GM12873 (cell line): ENCODE results near the gene DEFB124.

Experiments
- TF ChIP-seq, protein P1 (sequence below): IDR thresholded peaks from 2 replicates; pipeline ENCODE4 v1.5.1; 2012; ENCODE audit warnings: low read depth, mild to moderate bottlenecking, moderate library complexity, low read length, control low read depth; ENCODE audit not compliant: insufficient read depth; ENCODE audit errors: missing control alignments

DEFB124 gene

DNA sequence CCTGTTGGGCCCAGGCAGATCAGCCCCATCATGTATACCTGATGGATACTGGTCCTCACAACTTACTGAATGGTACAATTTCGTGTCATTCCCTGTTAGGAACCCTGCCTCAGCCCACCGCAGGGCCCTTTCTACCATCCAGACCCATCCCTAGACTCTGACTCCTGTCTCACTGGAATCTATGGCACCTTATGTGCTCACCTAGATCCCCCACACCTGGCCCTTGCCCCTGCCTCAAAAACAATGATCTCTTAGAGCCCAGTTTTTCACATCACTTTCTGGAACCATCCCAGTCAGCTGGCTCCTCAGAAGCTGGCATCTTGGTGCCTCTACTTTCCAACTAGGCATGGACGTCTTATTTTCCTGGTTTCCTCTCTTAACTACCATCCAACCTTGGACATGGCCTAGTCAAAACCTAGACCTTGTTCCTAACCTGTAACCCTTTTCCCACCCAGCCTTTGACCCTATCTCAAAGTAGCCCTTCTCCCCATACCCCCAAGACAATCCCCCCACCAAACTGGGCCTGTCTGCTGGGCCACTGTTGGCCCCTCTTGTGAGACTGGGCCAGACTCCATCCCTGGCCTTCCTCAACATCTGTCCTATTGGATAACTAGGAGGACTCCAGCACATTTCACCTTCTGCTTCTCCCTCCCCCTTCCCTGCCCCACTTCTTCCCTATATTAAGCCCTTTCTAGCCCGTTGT lies 40.3 kb upstream of the DEFB124 start:
- TF ChIP-seq, protein P1, sequence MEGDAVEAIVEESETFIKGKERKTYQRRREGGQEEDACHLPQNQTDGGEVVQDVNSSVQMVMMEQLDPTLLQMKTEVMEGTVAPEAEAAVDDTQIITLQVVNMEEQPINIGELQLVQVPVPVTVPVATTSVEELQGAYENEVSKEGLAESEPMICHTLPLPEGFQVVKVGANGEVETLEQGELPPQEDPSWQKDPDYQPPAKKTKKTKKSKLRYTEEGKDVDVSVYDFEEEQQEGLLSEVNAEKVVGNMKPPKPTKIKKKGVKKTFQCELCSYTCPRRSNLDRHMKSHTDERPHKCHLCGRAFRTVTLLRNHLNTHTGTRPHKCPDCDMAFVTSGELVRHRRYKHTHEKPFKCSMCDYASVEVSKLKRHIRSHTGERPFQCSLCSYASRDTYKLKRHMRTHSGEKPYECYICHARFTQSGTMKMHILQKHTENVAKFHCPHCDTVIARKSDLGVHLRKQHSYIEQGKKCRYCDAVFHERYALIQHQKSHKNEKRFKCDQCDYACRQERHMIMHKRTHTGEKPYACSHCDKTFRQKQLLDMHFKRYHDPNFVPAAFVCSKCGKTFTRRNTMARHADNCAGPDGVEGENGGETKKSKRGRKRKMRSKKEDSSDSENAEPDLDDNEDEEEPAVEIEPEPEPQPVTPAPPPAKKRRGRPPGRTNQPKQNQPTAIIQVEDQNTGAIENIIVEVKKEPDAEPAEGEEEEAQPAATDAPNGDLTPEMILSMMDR: no peak

DNA sequence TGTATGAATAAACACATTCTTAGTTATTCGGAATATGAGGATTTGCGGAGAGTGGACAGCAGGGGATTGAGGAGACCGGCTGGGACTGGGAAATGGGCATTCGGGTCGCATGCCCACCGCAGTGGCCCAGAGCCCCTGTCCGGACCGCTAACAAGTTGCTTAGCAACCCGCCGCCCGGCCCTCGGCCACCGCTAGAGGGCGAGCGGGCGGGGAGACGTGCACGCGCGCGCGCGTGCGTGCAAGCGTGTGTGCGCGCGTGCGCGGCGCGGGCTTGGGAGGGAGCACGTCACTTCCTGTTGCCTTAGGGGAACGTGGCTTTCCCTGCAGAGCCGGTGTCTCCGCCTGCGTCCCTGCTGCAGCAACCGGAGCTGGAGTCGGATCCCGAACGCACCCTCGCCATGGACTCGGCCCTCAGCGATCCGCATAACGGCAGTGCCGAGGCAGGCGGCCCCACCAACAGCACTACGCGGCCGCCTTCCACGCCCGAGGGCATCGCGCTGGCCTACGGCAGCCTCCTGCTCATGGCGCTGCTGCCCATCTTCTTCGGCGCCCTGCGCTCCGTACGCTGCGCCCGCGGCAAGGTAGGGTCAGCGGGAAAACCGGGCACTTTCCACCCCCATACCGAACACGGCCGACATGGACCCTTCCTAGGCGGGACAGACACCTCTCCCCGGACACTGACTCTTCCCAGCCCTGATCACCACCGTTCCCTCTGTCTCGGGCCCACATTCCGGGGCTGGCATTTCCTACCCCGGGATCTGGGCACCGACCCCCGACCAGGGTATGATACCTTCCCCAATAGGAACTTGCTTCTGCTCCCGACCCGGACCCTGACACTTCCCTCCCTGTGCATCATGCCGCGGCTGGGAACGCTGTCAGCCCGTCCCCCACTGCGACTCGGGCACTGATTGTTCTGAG lies 39.5 kb upstream of the DEFB124 start, which contains the start of gene HM13:
Gene HM13 (plus strand): TSS at position 289 of the 918 bp plus-strand sequence. CDS start 110 bp downstream, at position 399.
- TF ChIP-seq, protein P1: peak; percentile 93

DNA sequence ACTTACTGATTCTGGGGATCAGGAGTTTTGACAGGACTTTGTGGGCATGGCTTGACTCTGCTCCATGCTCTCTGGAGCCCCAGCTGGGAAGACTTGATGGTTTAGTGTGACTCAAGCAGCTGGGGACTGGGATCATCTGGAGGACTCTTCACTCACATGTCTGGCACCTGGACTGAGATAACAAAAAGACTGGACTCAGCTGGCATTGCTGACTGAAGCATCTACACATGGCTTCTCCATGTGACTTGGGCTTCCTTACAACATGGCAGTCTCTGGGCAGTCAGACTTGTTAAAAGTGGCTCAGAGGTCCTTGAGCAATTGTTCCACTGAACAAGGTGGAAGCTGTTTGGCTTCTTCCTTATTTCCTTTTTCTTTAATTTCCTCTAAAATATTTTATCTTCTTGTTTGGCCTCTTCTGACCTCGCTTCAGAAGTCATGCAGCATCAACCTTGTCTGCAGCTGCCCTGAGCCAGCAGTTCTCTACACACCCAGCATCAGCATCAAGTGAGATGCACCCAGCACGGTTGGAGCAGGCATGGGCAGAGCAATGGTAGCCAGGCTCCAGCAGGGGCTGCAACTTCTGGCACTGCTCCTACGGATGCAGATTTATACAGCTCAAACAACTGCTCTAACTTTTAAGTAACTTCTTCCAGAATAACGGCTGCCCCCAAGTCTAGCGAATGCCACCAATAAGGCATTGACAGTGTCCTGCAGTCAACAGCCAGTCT lies 33.8 kb upstream of the DEFB124 start:
- TF ChIP-seq, protein P1: no peak

DNA sequence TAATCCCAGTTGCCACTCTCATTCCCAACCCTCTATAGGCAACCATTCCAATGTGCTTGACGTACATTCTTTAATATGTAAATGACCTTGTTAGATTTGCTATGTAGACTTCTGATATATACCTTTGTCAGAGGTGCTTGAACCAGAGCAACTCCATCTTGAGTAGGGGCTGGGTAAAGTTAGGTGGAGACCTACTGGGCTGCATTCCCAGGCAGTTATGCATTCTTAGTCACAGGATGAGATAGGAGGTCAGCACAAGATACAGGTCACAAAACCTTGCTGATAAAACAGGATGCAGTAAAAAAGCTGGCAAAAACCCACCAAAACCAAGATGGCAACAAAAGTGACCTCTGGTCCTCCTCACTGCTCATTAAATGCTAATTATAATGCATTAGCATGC lies 31.0 kb upstream of the DEFB124 start:
- TF ChIP-seq, protein P1: no peak

DNA sequence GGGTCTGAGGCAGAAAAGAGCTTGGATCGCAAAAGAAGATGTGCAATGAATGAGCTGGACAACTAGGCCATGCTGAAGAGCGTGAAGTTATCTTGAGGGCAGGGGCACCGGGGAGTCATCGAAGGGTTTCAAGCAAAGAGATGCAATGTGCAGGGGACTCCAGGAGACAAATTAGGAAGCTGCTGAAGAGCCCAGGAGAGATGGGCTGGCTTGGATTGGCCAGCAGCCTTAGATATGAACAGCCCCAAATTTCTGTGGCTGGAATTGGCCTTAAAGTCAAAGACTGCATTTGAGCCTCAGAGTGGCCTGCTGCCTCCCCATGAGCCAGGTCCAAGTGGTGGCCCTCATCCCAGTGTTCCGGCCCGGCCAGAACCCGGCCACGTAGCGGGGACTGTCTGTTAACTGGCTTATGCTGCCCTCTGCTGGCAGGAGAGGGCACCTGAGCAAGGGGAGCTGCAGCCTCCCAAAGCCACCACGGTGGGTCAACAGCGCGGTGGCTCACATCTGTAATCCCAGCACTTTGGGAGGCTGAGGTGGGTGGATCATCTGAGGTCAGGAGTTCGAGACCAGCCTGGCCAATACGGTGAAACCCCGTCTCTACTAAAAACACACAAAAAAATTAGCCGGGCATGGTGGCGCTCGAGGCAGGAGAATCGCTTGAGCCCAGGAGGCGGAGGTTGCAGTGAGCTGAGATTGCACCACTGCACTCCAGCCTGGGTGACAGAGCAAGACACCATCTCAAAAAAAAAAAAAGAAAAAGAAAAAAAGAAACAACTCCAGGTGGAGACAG lies 28.2 kb upstream of the DEFB124 start:
- TF ChIP-seq, protein P1: peak; percentile 85

DNA sequence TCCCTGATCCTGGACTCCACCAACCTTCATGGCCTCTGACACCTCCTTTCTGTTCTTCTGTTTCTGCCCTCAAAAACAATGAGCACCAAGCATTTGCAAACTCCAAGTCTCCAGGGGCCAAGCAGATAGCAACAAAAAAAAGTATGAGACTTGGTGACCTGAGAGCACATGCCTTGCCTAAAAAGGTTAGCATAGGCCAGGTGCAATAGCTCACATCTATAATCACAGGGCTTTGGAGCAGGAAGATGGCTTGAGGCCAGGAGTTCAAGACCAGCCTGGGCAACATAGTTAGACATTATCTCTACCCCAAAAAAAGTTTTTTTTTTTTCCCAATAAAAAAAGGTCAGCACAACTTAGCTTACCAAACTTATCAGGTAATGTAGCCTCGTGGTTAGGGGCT lies 25.6 kb upstream of the DEFB124 start:
- TF ChIP-seq, protein P1: no peak
